Stimulated activated CD4-positive, alpha-beta T cell treated with anti-CD3 and anti-CD28 coated beads, Interleukin-12 subunit alpha, Interleukin-12 subunit beta, amount 100 ng/mL, for 48 hours (primary cell): ENCODE data around the gene SMURF2.
A peak's percentile ranks its signal among the peaks of the same experiment; 100 is the strongest.

Source experiments
- DNase-seq, 3 donors: peaks; one replicate each; pipeline ENCODE4 v3.0.0-alpha.2; 2020; ENCODE audit warnings: low read depth in 2 of 3, low spot score in 1 of 3

SMURF2 gene

DNA sequence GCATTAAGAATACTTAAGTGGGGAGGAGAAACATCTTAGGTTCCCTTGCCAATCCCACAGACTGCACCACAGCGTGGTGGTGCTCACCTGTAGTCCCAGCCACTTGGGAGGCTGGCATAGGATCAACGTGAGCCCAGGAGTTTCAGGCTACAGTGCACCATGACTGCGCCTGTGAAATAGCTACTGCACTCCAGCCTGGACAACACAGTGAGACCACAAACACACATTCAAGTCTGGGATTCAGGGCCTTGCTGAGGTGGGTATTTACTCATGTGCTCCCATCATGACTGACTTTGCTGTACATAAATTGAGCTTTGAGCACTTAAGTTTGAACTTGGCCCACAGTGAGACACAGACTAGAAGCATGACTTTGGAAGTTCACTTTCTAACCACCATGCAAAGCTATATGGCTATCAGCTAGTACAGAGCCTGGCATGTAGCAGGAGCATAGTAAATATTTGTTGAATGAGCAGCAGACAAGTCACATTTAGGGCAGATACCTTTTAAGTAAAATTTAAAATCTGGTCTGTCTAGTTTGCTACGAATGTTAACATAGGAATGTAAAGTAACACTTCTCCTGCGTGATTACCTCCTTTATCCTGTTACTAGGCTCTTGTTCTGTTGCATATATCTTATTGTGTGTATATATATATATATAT, 121.9 kb downstream of the SMURF2 start:
- no peak for DNase-seq

DNA sequence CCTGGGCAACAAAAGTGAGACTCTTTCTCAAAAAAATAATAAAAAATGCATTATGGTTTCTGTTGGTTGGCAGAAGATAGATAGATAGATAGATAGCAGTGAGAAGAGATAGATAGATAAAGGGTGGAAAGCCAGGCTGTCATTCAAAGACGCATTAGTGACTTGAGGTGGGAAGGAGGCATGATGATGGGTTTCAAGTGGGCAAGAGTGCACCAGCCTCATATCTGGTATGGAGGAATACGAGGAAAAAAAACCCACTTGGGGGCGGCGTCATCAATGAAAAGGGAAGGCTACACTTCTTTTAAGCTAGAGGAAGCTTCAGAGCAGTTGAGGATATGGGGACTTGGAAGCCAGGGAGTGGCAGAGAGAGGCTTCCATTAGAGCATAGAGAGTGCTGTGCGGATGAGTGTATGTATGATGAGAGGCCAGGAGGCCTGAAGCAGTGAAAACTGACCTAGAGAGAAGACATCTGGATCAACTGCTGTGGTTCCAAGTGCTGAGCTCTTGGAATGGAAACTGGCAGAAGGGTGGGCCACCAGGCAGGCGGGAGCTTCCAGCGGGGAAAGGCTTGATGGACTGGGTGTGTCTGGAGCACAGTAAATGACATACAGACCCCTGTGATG, 123.5 kb downstream of the SMURF2 start:
- no peak for DNase-seq

- no peak for DNase-seq
These were observed 124.6 kb downstream of the SMURF2 start for GRCh38 chr17:64537488-64537887.

DNA sequence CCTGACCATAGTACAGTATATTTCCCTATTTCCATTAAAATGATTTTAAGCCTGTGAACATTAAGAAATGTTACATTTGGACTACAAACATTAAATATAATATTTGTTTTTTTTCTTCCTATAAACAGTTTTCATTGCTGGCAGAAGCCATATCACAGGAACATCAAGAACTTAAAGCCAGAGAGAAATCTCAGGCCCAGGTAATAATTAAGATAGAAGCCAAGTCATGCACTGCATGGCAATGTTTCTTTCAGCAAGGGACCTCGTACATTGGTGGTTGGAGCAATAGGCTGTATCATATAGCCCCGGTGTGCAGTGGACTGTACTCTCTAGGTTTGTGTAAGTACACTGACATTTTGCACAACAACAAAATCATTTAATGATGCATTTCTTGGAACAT, 125.2 kb downstream of the SMURF2 start:
- DNase-seq, result no peak

- no peak for DNase-seq
These were observed 126.8 kb downstream of the SMURF2 start for GRCh38 chr17:64535357-64535756.

DNA sequence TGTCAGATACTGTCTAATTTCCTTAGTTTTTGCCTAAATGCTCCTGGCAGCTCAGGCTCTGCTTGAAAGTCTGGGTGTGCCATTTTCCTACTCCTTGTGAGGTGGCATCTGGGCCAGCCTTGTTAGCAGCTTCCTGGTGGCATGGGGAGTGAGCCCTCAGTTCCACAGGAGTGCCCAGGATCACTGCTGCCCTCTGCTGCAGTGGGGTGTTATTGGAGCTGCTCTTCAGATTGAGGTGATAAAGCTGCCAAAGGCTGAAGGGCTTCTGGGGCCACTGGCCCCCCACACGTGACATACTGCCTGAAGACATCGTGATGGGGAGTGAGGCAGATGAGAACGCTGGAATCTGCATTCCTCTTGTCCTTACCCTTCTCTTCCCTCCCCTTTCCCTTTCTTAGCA, 127.9 kb downstream of the SMURF2 start:
- peak in 1 of 3 donors; percentile 3 for DNase-seq

- no peak for DNase-seq
These were observed 128.3 kb downstream of the SMURF2 start for GRCh38 chr17:64533784-64534183.

DNA sequence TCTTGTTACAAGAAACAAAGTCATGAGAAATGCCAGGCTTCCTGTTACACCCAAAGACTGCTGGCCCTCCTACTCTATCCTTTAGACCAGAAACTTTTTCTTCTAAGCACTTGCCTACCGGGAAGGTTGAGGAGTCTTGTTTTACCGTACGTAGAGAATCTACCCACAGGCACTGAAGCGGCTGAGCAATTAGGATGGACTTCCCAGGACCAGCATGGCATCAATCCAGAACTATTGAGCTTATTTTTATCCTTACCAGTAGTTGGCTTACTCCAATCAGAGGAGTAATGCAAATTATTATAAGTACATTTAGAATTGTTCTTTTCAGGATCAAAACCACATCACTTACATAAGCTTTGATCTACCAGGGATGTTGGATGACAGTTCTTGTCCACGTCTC, 129.7 kb downstream of the SMURF2 start:
- DNase-seq, result no peak

DNA sequence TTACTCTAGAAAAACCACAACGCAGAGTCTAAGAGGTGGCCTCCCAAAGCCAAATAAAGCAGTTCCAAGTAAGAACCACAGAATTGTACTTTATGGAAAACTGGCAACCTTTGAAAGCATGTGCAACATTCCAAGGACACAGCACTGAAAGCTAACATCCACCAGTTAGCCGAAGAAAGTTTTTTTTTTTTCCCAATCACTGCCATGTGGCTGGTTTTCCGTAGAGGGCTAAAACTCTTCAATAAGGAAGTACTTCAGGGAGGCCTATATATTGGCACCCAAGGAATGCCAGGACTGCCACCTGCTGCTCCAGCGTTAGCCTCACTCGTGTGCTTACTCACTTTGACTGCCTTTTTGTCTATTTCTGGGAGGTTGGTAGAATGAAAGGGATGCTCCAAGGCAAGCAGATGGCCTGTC, 130.1 kb downstream of the SMURF2 start:
- no peak for DNase-seq

- DNase-seq, result no peak
These were observed 132.9 kb downstream of the SMURF2 start for GRCh38 chr17:64529221-64529620.

DNA sequence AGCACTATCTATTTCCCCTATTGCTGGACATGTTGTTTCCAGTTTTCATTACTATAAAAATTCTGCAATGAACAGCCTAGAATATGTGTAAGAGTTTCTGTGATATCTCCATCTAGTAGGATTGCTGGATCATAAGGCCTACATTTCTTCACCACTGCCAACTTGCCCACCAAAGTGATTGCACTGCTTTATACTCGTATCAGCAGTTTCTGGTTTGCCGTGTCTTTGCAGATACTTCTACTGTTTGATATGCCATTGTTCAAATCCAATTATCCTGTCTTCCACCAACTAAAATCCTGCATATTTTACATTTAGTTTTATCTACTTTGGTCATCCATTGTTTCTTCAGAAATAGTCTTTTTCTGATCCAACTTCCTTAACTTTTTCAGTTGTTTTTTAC, 134.2 kb downstream of the SMURF2 start:
- DNase-seq, result no peak

GRCh38 chr17:64520359-64520758, 141.7 kb downstream of the SMURF2 start:
- no peak for DNase-seq

GRCh38 chr17:64519601-64520000, 142.5 kb downstream of the SMURF2 start:
- no peak for DNase-seq

DNA sequence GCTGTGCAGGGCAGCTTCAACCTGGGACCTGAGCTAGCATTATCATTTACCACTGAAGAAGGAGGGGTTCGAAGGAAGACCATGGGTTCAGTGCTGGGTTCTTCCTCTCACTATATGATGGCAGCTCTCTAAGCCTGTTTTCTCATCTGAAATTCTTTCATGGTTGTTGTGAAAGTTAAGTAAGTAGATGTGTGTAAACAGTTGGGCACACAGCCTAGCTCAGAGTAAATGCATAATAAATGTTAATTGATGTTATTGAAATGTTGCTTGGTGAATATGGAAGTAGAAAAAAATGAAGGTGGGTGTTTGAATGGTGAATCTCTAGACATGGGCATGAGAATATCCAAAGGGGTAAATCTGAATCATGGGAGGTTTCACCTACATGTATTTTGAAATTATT, 146.3 kb downstream of the SMURF2 start:
- DNase-seq, result no peak

DNA sequence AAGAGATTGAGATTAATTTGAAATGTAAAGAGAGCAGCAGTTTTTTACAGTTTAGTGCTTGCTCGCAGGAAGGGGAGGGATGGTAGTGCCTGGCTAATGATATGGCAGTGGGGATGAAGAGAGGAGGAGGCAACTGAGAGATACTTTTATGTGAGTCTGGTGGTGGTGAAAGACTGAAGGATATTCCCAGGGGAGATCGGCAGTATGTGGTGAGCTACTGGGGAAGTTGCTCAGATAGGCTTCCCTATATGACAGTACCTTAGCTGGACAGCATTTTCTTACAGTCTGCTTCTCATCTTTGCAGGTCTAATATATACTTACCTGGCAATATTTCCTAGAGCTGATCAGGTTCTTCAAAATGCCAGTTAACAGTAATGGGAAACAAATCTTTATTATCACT, 146.7 kb downstream of the SMURF2 start:
- no peak for DNase-seq

DNA sequence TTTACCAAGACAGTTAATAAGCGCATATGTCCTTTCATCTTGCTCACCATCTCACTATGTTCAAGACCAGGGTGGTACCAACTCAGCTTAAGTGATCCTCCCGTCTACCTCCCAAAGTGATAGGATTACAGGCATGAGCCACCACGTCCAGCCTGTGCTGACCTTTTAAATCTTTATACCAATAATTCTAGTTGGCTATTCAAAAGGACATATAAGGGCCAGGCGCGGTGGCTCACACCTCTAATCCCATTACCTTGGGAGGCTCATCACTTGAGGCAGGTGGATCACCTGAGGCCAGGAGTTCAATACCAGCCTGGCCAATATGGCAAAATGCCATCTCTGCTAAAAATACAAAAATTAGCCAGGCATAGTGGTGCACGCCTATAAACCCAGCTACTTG, 152.9 kb downstream of the SMURF2 start:
- DNase-seq, result no peak

DNA sequence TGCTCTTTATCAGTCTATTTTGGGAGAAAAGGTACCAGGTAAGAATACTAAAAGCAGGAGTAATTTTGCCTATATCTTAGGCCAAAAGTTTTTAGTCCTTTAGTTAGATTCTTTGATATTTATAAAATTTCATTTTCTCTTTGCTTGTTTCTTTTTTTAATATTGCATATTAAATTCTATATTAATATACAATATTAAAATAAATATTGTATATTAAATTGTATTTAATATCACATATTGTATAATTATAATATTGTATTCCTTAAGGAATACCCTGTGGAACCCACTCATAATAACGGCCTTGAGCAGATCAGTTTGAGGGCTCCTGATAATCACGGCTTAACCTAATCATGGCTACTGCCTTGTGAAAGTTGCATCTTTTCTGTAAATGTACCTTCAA, 153.4 kb downstream of the SMURF2 start:
- no peak for DNase-seq

GRCh38 chr17:64507413-64507782, 154.7 kb downstream of the SMURF2 start:
- DNase-seq, result peak; percentile 18 to 24 (median 22)

DNA sequence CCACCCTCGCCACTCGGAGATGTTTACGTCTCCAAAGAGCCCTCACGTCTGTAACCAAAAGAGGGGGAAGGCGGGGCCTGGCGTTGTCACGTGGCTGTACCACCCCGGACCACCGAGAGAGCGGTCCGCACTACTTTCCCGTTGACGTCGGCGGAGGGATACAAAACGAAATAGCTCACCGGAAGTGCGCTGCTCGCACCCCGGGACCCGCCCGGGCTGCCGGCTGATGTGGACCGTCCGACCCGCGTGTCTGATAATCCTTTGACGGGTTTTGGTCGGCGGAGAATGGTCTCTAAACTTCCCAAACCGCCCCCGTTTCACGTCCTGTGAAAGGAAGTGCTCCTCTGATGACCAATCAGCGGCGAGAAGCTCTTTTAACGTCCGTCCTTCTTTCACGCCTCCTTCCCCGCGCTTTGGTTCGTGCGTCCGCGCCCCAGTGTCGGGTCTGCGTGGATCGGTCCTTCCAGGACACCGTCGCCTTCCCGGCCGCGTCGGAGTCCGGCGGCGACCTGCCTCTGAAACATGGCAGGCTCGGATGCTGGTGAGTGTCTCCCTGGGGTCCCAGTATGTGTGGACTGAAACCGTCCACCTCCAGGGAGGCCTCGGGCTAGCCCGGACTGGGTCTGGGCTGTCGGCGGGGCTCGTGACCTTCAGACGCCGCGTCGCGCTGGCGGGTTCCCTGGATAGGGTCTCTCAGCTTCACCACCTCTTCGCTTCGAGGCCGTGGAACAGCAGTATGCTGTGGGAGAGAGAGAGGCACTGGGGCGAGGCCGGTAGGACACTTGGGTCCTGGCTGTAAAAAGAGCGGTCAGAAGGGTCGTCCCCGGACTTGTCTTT, 155.3 kb downstream of the SMURF2 start, which contains the start of gene CEP95:
Gene CEP95 (plus strand): TSS at position 402 of the 837 bp plus-strand sequence. CDS start 121 bp downstream, at position 523.
- peak; percentile 92 to 94 (median 93) for DNase-seq

- DNase-seq, result peak; percentile 97 to 98 (median 97)
These were observed 155.9 kb downstream of the SMURF2 start, which contains the start of gene DDX5 for GRCh38 chr17:64506201-64506575. Gene DDX5, minus strand, starts transcription at chr17:64506289. Its CDS starts 170 bp downstream, at chr17:64506119.

DNA sequence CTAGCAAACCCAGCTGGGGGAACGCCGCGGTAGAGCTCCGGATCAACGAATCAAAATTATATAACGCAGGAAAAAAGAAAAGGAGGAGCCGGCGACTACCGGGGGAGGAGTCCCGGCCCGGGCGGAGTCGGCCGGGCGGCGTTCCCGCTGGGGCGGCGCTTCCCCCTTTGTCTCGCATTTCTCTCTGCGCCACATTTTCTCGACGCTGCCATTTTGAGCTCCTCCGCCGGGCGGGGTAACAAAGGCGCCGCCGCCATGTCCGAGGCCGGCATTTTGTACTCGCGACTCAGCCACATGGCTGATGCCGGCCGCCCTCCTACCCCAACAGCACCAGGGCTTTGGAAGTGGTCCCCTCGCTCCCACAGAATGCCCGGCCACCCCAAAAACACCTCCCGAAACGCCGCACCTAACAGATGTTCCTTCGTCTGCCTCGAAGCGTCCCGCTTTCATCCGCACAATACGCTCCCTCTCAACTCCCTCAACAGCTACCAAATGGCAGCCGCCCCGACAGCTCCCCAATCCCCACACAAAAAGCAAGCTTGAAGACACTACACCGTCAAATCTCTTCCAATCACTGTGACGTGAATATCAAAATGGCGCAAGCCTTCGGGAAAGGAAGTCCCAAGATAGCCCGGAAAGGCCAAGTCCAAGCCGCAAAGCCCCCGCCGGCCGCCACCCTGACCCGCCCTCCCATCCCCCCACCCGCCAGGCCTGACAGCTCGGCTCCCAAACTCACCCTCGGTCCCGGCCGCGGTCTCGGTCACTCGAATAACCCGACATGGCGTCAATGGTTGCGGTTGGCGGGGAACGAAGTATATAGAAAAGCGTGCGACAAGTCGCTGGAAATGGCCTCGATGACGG, 156.5 kb downstream of the SMURF2 start:
- DNase-seq, result peak; percentile 71 to 79 (median 79)
